GM12874 (cell line): Measurements from ENCODE around the gene ITGBL1.

Source experiments
- TF ChIP-seq, protein P1 (sequence below): IDR thresholded peaks from 2 replicates; pipeline ENCODE4 v1.5.1; 2011; ENCODE audit warnings: low read depth, mild to moderate bottlenecking, control low read depth, low read length, moderate library complexity; ENCODE audit not compliant: insufficient read depth

ITGBL1 gene

DNA sequence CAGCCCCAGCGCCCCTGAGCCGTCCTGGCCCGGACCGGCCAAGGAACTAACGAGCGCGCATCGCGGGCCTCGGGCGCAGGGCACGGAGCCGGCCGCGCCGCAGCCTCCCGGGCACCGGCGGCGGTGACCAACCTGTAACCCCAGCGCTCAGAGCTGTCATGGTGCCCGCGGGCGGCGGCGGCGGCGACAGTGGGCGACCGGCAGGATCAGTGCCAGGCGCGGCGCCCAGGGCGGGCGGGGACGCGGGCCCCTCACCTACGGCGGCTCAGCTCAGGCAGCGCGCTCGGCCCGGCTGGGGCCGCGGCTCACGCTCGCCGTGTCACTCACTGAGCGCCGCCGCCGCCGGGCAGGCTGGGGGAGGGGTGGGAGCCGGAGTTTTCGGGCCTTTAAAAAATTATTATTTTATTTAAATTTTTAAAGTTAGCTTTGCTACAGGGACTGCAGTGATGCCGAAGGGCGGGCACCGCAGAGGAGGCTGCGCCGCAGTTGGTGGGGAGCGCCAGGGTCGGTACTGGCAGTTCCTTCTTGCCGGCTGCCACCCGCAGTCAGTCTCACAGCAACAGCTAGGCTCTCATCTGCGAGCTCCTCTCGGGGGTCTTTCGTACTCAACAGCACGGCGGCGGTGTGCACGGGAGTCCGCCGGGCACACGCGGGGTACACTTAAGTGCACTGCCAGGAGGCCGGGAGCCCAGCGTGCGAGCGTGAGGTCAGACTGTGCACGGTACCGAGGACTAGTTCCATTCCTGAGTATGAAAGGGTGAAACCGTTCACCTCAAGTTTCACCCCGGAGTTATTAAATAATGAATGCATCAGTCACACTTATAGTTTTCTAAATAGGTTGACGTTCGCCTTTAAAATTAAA, 36.1 kb upstream of the ITGBL1 start, which contains the start of gene NALCN:
NALCN (minus strand) TSS at position 328 of the 862 bp plus-strand sequence. CDS start 17,382 bp downstream, outside the sequence.
- TF ChIP-seq, protein P1, sequence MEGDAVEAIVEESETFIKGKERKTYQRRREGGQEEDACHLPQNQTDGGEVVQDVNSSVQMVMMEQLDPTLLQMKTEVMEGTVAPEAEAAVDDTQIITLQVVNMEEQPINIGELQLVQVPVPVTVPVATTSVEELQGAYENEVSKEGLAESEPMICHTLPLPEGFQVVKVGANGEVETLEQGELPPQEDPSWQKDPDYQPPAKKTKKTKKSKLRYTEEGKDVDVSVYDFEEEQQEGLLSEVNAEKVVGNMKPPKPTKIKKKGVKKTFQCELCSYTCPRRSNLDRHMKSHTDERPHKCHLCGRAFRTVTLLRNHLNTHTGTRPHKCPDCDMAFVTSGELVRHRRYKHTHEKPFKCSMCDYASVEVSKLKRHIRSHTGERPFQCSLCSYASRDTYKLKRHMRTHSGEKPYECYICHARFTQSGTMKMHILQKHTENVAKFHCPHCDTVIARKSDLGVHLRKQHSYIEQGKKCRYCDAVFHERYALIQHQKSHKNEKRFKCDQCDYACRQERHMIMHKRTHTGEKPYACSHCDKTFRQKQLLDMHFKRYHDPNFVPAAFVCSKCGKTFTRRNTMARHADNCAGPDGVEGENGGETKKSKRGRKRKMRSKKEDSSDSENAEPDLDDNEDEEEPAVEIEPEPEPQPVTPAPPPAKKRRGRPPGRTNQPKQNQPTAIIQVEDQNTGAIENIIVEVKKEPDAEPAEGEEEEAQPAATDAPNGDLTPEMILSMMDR, result no peak

DNA sequence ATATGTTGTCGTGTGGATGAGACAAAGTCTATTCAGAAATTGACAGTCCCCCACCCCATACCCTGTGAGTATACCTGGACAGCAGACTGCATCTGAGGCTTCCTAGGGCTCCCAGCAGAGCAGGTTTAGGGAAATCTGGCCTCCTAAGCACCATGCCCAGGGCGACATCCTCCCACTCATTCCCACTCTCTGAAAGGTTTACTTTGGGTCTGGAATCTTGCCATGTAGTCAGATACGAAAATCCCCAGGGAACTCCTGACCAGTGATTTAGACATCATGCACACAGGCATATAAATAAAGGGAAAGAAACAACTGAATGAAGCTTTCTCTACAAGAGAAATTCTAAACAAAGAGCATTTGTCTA, 35.5 kb upstream of the ITGBL1 start:
- TF ChIP-seq, protein P1, result no peak

DNA sequence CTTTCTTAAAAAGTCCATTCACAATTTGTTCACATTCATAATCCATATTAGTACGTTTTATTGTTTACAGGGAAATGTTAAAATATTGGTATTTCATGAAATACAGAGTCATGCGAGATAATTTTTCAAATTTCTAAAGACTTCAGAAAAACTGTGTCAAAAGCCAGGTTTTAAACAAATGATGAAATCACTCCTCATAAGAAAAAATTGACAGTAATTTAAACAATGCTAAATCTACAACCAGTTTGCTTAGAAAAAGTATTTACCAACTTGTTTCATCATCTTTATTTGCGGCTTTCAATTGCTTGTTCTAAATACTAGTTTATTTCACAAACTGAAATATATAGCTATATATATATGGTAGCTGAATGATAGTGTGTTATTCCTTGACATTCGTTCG, 35.0 kb upstream of the ITGBL1 start:
- TF ChIP-seq, protein P1, result no peak

DNA sequence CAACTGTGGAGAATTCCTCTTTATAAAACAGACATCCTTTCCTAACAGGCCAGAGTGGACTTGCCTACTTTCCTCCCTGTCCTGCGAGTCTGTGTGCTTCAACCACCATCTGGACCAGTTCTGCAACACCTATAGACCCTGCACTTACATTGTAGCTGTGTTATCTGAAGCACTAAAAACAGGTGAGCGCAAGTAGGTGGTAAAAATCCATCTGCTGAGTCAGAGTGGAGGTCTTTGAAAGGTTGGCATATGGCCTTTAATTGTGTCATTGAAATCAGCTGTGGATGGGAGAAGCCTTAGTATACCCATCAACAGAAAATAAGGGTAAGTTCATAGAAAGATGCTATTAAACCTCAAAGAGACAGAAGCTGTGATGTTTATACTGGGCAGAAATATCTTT, 28.6 kb upstream of the ITGBL1 start:
- TF ChIP-seq, protein P1, result no peak

DNA sequence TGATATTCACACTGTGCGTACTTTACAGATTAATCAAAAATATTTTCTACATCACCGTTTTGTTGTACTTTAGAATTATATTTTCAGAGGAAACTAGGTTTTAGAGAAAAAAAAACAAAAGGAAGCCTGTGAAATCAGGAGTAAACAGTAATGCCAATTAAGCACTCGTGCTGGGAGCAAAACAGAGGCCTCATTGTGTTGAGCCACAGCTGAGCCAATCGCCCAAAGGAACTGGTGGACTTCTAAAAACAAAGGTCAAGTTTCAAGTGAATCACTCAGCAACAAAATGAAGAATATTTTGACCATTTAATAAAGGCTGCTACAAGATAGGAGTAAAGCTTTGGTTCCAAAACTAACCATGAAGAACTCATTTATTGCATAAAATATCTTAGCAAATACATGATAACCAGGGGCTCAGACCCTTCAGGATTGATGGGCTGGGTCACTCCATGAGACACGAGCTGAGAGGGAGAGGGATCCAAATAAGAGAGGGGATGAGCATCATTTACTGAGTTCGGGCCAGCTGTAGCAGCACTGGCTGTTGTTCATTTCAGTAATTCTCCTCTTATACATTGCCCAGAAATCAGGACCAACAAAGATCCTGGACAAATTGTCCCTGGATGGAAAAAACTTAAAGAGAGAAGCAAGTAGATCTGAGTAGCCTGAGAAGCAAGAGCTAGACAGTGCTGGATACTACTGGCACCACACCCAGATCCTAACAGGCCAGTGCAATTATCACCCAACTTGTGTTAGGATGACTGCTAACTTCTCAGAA, 27.9 kb upstream of the ITGBL1 start:
- TF ChIP-seq, protein P1, result no peak

DNA sequence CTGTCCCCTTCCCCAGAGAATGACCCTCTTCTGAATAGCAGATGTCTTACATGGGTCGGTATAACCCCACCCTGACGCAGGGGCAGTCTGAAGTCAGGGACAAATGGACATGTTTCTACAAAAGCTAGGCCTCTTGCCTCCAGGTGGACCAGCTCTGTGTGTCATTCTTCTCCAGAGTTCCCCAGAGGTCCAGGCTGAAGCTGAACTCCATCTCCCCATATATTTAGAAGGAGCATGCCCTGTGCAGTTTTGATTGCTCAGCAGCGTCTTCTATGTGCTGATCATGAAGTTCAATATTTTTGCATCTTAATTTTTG, 27.4 kb upstream of the ITGBL1 start:
- TF ChIP-seq, protein P1, result no peak

DNA sequence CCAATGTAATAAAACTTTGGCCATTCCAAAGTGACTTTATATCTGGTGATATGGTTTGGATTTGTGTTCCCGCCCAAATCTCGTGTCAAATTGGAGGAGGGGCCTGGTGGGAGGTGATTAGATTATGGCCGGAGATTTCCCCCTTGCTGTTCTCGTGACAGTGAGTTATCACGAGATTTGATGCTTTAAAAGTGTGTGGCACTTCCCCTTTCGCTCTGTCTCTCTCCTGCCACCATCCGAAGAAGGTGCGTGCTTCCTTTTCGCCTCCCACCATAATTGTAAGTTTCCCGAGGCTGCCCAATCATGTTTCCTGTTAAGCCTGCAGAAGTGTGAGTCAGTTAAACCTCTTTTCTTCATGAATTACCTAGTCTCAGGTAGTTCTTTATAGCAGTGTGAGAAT, 26.9 kb upstream of the ITGBL1 start:
- TF ChIP-seq, protein P1, result no peak
